Measurements from ENCODE around the gene MAN1C1.

GRCh38 chr1:25813071-25813733 lies 196.6 kb downstream of the MAN1C1 start:
- TF ChIP-seq ZNF274 (IDR thresholded peaks at IDR 0.05; ENCODE audit: low read depth, low read length) (no peak), SUZ12 (IDR thresholded peaks at IDR 0.05; ENCODE audit: extremely low read depth, insufficient read depth, insufficient read length) (no peak)

Measured in NT2/D1 (cell line).